ACHN (cell line): ENCODE measurements around the gene EFNB2.

Experiments used
- DNase-seq: peaks from one replicate; pipeline ENCODE4 v3.0.0-alpha.2; 2015
- in situ Hi-C: cut with HindIII; loops from 2 replicates; pipeline ENCODE4 v1.10.0; 2017; ENCODE audit warnings: low sequenced_read_pairs, low pct_ligation_motif_present, low pct_unique_long_range_greater_than_20kb

EFNB2 gene

DNA sequence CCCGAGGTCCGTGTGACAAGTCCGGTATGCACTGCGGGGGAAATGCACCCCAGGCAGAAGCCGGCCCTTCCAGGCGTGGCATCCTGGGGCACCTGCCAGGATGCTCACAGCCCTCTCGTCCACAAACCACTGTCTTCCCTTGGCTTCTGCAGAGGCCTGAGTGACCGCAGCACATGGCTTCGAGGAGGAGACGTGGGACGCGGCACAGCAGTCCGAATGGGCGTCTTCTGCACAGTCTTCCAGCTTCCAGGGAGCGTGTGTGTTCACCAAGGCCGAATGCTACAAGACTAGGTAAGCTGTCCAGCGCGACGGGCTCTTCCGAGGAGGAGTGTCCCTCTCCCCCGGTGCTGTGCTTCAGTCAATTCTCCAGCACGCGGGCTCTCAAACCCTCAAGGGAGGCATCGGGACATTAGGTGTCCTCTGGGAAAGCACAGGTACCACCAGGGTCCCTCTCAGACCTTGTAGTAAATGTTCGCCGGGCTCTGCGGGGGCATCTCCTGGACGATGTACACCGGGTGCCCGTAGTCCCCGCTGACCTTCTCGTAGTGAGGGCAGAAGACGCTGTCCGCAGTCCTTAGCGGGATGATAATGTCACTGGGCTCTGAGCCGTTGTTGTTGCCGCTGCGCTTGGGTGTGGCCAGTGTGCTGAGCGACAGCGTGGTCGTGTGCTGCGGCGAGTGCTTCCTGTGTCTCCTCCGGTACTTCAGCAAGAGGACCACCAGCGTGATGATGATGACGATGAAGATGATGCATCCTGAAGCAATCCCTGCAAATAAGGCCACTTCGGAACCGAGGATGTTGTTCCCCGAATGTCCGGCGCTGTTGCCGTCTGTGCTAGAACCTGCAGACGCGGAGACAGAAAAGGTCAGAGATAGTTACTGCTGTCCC lies 42.6 kb downstream of the EFNB2 start:
- in situ Hi-C loops = no loop called here
- no peak for DNase-seq

DNA sequence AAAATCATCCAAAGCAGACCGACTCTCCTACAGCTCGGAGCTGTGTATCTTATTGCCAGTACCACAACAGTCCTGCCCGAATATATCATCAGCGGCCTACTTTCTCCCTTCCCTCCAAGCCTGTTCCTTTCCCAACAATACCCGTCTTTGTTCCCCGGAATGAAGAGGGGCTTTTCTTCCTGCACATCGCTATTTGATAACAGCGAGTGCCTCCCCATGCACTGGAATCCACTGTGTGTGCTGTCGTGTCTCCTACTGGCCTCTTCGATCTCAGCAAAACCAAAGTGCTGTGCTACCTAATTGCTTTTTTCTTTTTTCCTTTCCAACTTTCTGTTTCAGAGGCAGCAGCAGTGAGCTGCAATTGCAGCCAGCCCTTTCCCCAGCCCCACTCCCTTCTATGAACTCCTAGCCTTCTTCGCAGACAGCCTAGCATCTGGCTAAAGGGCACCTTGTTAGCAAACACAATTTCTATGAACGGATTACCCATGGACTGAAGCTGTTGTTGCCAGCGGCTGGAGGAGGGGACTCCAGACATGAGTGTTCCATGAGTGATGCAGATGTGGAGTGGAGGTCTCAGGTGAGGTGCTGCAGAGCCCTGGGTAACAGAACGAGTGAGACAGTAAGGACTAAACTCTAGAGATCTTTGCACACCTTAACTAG lies 43.4 kb downstream of the EFNB2 start:
- in situ Hi-C loops = no loop called here
- DNase-seq = no peak

DNA sequence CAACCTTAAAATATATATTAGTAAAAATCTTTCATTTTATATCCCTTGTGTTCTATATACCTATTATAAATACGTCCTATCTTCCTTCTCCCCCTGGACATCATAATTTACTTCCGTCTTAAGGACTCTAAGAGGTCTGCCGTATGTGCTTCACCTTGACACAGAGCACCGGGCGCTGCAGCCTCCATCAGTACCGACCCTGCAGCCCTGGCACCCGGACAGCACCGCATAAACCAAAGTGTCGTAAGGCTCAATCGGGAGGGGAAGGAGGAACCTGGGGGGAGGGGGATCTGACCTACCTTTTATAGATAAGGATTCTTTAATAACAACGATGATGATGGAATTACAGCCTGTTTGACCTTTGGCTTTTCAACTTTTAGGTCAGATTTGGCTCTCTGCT lies 44.0 kb downstream of the EFNB2 start:
- in situ Hi-C loops = no loop called here
- no peak for DNase-seq

- in situ Hi-C loops = no loop called here
- no peak for DNase-seq
Measured at GRCh38 chr13:106490569-106491321, 44.7 kb downstream of the EFNB2 start.

GRCh38 chr13:106489849-106490568 lies 45.5 kb downstream of the EFNB2 start:
- in situ Hi-C loops = no loop called here
- DNase-seq = no peak

DNA sequence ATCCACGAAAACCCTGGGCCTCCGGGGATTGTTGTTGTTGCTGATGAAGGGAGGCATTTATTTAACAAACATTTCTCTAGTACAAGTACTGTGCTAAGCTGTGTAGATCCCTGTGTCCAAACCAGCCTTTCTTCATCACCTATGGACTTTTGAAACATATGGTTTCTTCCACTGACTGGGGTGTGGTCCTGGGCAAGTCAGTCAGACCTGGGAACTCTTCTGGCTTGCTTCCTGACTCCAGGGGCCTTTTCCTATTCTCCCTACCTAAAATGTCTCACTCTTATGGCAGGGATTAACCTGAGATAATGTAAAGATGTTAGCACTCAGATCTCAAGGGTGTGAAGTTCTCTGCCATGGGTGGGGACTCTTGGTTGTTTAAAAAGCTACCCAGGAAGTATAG lies 46.8 kb downstream of the EFNB2 start:
- no peak for DNase-seq
- in situ Hi-C loops = no loop called here

DNA sequence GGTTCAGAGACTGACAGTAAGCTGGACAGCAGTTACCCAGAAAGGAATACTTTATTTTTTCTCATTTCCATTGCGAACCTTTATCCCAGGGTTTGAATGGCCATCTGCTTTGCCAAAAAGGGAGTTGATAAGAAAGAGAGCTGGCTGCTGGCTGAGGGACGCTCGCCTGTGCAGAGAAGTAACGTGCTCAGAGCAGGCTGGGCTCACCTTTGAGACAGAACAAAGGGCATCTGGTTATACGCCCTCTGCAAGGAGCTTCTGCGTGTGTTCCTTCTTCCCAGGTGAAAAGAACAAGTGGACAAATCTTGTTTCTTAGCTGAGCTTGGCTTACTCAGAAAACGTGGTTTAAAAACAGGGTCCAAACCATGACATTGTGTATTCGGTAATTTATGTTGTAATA lies 47.4 kb downstream of the EFNB2 start:
- DNase-seq = no peak
- in situ Hi-C loops = no loop called here

DNA sequence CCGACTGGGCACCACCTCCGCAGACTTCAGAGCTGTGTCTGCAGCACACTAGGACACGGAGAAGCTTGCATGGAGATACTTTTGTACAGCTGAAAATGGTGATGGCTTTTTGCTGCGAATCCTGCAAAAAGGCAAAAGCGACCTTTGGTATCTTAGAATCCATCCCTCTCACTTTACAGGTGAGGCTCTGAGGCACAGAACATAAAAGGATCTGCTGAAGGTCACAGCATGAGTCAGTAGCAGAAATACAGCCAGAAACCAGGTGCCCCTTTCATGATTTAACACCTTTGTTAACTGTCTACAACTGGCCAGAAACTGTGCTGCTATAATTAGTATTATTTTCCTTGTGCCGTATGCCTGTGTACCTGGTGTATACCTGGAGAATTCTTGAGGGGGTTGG lies 48.3 kb downstream of the EFNB2 start:
- DNase-seq = no peak
- in situ Hi-C loops = no loop called here

GRCh38 chr13:106486287-106486686 lies 49.2 kb downstream of the EFNB2 start:
- in situ Hi-C loops = no loop called here
- no peak for DNase-seq

- in situ Hi-C loops = no loop called here
- DNase-seq = no peak
Measured at GRCh38 chr13:106484537-106485193, 50.8 kb downstream of the EFNB2 start.

DNA sequence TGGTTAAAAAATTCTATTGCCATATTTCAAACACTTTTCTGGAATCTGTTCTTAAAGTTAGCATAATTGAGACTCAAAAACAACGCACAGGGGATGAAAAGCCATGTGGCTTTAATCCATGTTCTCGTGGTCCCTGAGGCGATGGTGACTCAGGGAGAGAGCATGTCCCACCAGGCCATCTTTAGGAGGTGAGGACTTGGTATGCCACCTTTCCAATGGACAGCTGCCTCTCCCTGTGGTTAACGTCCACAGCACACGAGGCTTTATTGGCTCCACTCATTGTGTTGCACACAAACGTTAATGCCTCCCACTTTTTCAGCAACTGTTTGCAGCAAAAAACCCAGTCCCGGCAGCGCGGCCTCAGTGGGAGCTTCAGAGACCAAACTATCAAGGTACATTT lies 51.4 kb downstream of the EFNB2 start:
- DNase-seq = no peak
- in situ Hi-C loops = no loop called here

DNA sequence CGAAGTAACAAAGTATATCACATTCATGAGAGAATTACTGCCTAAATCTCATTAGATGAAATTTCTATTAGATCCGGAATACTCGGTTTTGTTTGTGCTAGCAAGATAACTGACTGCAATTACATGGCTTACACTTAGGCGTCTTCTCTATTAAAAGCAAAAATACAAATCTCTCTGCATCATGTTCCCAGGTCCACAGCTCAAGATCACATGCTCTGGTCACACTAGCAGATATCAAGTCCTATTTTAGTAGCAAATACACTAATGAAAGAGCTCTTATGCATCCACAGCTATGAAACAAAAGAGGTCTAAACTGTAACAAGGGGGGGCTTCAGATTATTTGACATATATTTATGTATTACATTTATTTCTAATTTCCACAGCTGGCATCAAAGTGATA lies 53.5 kb downstream of the EFNB2 start:
- no peak for DNase-seq
- in situ Hi-C loops = no loop called here

GRCh38 chr13:106480351-106480910 lies 55.0 kb downstream of the EFNB2 start:
- in situ Hi-C loops = no loop called here
- DNase-seq = no peak

- in situ Hi-C loops = no loop called here
Measured at GRCh38 chr13:106479929-106480328, 55.5 kb downstream of the EFNB2 start.

DNA sequence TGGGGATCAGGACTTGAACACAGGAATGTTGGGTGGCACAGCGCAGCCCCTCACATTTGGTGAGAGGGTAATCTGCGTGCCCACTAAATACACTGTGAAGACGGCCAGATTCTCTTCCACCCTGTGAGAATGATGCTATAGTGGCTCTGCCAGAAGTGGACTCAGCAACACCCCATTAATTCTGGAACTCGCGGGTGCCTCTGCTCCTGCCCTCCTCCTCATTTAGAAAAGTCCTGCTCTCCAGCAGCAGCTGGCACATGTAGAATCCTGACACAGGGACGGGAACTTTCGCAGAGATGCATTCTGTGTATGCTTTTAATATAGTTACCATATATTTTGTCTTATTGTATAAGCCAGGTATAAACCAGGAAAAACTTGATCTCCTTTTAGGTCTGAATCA lies 57.3 kb downstream of the EFNB2 start:
- in situ Hi-C loops = no loop called here

More at GRCh38 chr13:106479929-106480328, 55.5 kb downstream of the EFNB2 start:
- DNase-seq = no peak

GRCh38 chr13:106477303-106477702 lies 58.2 kb downstream of the EFNB2 start:
- DNase-seq = no peak
- in situ Hi-C loops = no loop called here

More for the DNA sequence above, 57.3 kb downstream of the EFNB2 start:
- no peak for DNase-seq

DNA sequence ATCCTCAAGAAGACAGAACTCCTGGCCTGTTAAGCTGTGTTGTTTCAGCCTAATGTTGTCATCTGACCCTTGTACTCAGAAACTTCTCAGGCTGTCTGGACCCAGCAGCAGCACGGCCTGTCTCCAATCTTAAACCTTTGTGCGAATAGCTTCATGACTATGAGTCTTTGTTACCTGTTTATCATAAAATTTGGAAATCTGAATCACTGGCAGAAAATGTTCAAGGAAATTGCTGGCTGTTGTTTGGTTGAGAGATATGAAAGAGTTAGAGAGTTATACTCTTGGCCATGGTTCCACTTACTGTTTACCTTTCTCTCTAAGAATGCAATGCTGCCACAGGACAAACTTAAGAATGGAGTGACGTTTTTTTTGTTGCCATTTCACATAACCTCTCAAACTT lies 59.6 kb downstream of the EFNB2 start:
- in situ Hi-C loops = no loop called here
- DNase-seq = no peak

DNA sequence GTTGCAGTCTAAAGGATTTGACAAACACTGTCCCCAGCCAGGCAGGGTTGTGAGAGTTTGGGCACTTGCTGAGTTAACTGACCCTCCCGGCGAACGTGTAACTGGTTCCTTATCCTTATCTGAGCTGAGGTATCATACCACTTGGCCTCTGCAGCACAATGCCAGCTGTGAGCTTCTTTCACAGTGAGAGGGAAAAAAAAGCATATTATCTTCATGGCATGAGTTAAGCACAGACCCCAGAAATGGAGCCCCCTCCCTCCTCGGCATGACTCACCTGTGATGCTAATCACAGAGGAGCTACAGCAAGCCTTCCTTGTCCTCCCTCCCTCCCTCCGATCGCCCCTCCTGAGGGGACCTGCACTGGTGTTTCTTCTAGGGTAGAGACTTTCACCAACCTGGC lies 60.5 kb downstream of the EFNB2 start:
- DNase-seq = no peak
- in situ Hi-C loops = no loop called here
